Smooth muscle cell (in vitro differentiated cells): ENCODE data around the gene STAM2. TPM values are rescaled to one million over a fixed set of nuclear protein-coding genes. Genes with fewer than 3 reads are reported as not detected.
"Not testable (repeated sequence)": the region's sequence is repeated elsewhere in the genome, so short reads cannot be mapped to it uniquely, and the experiment has no call there.

Source experiments
- DNase-seq: peaks from one replicate; lab custom pipeline; 2025; ENCODE audit not compliant: unreplicated experiment; lab: John Stamatoyannopoulos, UW
- H2AFZ ChIP-seq: fragments of 200-600 bp; sonication (generic); 2 replicates; pipeline ENCODE4 v1.6.0; 2016; ENCODE audit warnings: antibody characterized with exemption, low read depth, mild to moderate bottlenecking
- H3F3A ChIP-seq: fragments of 200-600 bp; sonication (generic); 2 replicates; pipeline ENCODE4 v1.6.0; 2017; ENCODE audit warnings: antibody characterized with exemption, low read depth
- H3K27ac ChIP-seq: fragments of 200-600 bp; sonication (generic); 2 replicates; pipeline ENCODE4 v1.5.1; 2016; ENCODE audit warnings: low read depth, mild to moderate bottlenecking
- H3K27me3 ChIP-seq: fragments of 200-600 bp; sonication (generic); 2 replicates; pipeline ENCODE4 v1.6.1; 2016; ENCODE audit warnings: low read depth, mild to moderate bottlenecking
- H3K36me3 ChIP-seq: fragments of 200-600 bp; sonication (generic); 2 replicates; pipeline ENCODE4 v1.5.1; 2016; ENCODE audit warnings: low read depth
- H3K4me1 ChIP-seq: fragments of 200-600 bp; sonication (generic); 2 replicates; pipeline ENCODE4 v1.5.1; 2016; ENCODE audit warnings: low read depth
- H3K4me2 ChIP-seq: fragments of 200-600 bp; sonication (generic); 2 replicates; pipeline ENCODE4 v1.6.0; 2016; ENCODE audit warnings: mild to moderate bottlenecking
- H3K4me3 ChIP-seq: fragments of 200-600 bp; sonication (generic); 2 replicates; pipeline ENCODE4 v1.5.1; 2016; ENCODE audit warnings: mild to moderate bottlenecking
- H3K79me2 ChIP-seq: fragments of 200-600 bp; sonication (generic); 2 replicates; pipeline ENCODE4 v1.6.0; 2016; ENCODE audit warnings: low read depth, mild to moderate bottlenecking
- H3K9ac ChIP-seq: fragments of 200-600 bp; sonication (generic); 2 replicates; pipeline ENCODE4 v1.6.0; 2016; ENCODE audit warnings: low read depth
- H3K9me3 ChIP-seq: fragments of 200-600 bp; sonication (generic); replicated peaks from 2 replicates; pipeline ENCODE4 v1.5.1; 2016; ENCODE audit warnings: low read depth
- H4K20me1 ChIP-seq: fragments of 200-600 bp; sonication (generic); 2 replicates; pipeline ENCODE4 v1.6.0; 2016; ENCODE audit warnings: low read depth
- CTCF ChIP-seq: fragments of 200-600 bp; sonication (generic); IDR thresholded peaks from 2 replicates; pipeline ENCODE4 v1.5.1; 2017; ENCODE audit warnings: borderline replicate concordance, mild to moderate bottlenecking, antibody characterized with exemption; ENCODE audit not compliant: insufficient read depth, poor library complexity, severe bottlenecking
- WGBS: methylation state at CpG from one replicate; pipeline ENCODE4 v1.1.7; 2016; ENCODE audit warnings: low lambda C conversion rate; 5-methylcytosine and 5-hydroxymethylcytosine counted together
- polyA plus RNA-seq: library from polyadenylated mRNA; unstranded; fragments of >200 nt; fragmentation: Nextera tagmentation; extraction: Ambion mirVana; gene quantifications from 2 replicates; pipeline ENCODE4 v1.2.1, GENCODE V29; 2016
- total RNA-seq: library from RNA; depleted of rRNA; stranded (reverse); fragments of >200 nt; gene quantifications from 2 replicates; pipeline ENCODE4 v1.2.3, GENCODE V29; 2014

Gene STAM2
- total and polyA plus RNA-seq, 2 experiments from 2014 or later = 12.2 to 58.2 TPM

GRCh38 chr2:152165780-152166179 lies 9.8 kb downstream of the STAM2 start:
- Histone ChIP-seq H3K9me3 (no peaks in the 10 kb centered on the region), H3K4me2 (no peak overlapping the region), H3K4me3 (no peak overlapping the region), H3F3A (no peaks in the 10 kb centered on the region), H3K4me1 (no peaks in the 10 kb centered on the region), H3K27ac (no peak overlapping the region), H3K9ac (no peak overlapping the region), H2AFZ (no peak overlapping the region), H3K79me2 (peaks cover 88% of the 10 kb centered on the region), H3K36me3 (no peaks in the 10 kb centered on the region), H3K27me3 (no peaks in the 10 kb centered on the region), H4K20me1 (peaks cover 80% of the 10 kb centered on the region)
- no peak for TF ChIP-seq CTCF
- 93% methylated on average over 7 of the region's 7 CpGs for WGBS
- DNase-seq = no peak

- 95% methylated on average over 7 of the region's 7 CpGs for WGBS
These were observed 10.3 kb downstream of the STAM2 start for GRCh38 chr2:152165306-152165705.

GRCh38 chr2:152163669-152164068 lies 11.9 kb downstream of the STAM2 start:
- Histone ChIP-seq H3K79me2 (peaks cover 77% of the 10 kb centered on the region), H4K20me1 (peaks cover 66% of the 10 kb centered on the region)
- H3K4me3 ChIP-seq, H3K9ac ChIP-seq, H3F3A ChIP-seq, H3K27me3 ChIP-seq, H3K27ac ChIP-seq, H3K9me3 ChIP-seq, DNase-seq, H3K4me1 ChIP-seq, H3K36me3 ChIP-seq, H2AFZ ChIP-seq, H3K4me2 ChIP-seq: not testable (repeated sequence)
- WGBS = 43% methylated on average over 5 of the region's 5 CpGs

More at GRCh38 chr2:152165306-152165705, 10.3 kb downstream of the STAM2 start:
- DNase-seq = no peak
- no peak overlapping the region for H3K4me3 ChIP-seq
- no peaks in the 10 kb centered on the region for H3F3A ChIP-seq
- no peaks in the 10 kb centered on the region for H3K27me3 ChIP-seq
- H3K9me3 ChIP-seq = no peaks in the 10 kb centered on the region
- no peaks in the 10 kb centered on the region for H3K4me1 ChIP-seq
- H3K4me2 ChIP-seq = no peak overlapping the region
- TF ChIP-seq CTCF = no peak
- H4K20me1 ChIP-seq = peaks cover 76% of the 10 kb centered on the region
- H3K36me3 ChIP-seq = no peaks in the 10 kb centered on the region
- H3K27ac ChIP-seq = no peak overlapping the region
- no peak overlapping the region for H3K9ac ChIP-seq
- peaks cover 83% of the 10 kb centered on the region for H3K79me2 ChIP-seq
- no peak overlapping the region for H2AFZ ChIP-seq

- Histone ChIP-seq H3K4me1 (no peaks in the 10 kb centered on the region), H3K27me3 (no peaks in the 10 kb centered on the region), H3K9ac (no peak overlapping the region), H3F3A (no peaks in the 10 kb centered on the region), H4K20me1 (peaks cover 64% of the 10 kb centered on the region), H3K4me2 (no peak overlapping the region), H3K27ac (no peak overlapping the region), H3K36me3 (peaks cover 4% of the 10 kb centered on the region), H3K4me3 (no peak overlapping the region), H3K79me2 (peaks cover 77% of the 10 kb centered on the region), H2AFZ (no peak overlapping the region), H3K9me3 (no peaks in the 10 kb centered on the region)
- no peak for DNase-seq
- TF ChIP-seq CTCF = no peak
- WGBS = 98% methylated on average over 3 of the region's 3 CpGs
These were observed 13.4 kb downstream of the STAM2 start for GRCh38 chr2:152162141-152162540.
